H9 (cell line): Measurements from ENCODE around the gene NAA10. TPM values are rescaled to one million over a fixed set of nuclear protein-coding genes. Genes with fewer than 3 reads are reported as not detected.

Experiments
- DNase-seq: peaks from one replicate; pipeline ENCODE4 v3.0.0-alpha.2; 2017
- H2AFZ ChIP-seq: one replicate; pipeline ENCODE4 v1.6.1; 2013; ENCODE audit warnings: mild to moderate bottlenecking, low read length, control low read depth, moderate library complexity
- H2AK5ac ChIP-seq: 2 replicates; pipeline ENCODE4 v1.6.1; 2013; ENCODE audit warnings: low read length, control low read depth, mixed read lengths; ENCODE audit not compliant: insufficient read length
- H2BK120ac ChIP-seq: one replicate; pipeline ENCODE4 v1.6.1; 2013; ENCODE audit warnings: low read depth, mild to moderate bottlenecking, low read length, control low read depth, inconsistent platforms; ENCODE audit not compliant: poor library complexity, severe bottlenecking
- H2BK12ac ChIP-seq: 2 replicates; pipeline ENCODE4 v1.6.1; 2013; ENCODE audit warnings: low read length, control low read depth, mixed read lengths, low read depth; ENCODE audit not compliant: insufficient read length
- H2BK15ac ChIP-seq: 2 replicates; pipeline ENCODE4 v1.6.1; 2013; ENCODE audit warnings: low read depth, low read length, control low read depth
- H2BK20ac ChIP-seq: one replicate; pipeline ENCODE4 v1.6.1; 2013; ENCODE audit warnings: low read depth, mild to moderate bottlenecking, low read length, control low read depth, inconsistent platforms; ENCODE audit not compliant: poor library complexity, severe bottlenecking
- H2BK5ac ChIP-seq: 2 replicates; pipeline ENCODE4 v1.6.1; 2013; ENCODE audit warnings: low read length, control low read depth, mixed read lengths; ENCODE audit not compliant: insufficient read length
- H3K14ac ChIP-seq: 2 replicates; pipeline ENCODE4 v1.6.1; 2013; ENCODE audit warnings: low read length, control low read depth; ENCODE audit not compliant: insufficient read depth
- H3K18ac ChIP-seq: 2 replicates; pipeline ENCODE4 v1.6.1; 2013; ENCODE audit warnings: low read depth, mild to moderate bottlenecking, mixed read lengths, low read length, control low read depth; ENCODE audit not compliant: insufficient read length
- H3K23ac ChIP-seq: 2 replicates; pipeline ENCODE4 v1.6.1; 2013; ENCODE audit warnings: low read length, control low read depth, mixed read lengths, low read depth; ENCODE audit not compliant: insufficient read length
- H3K23me2 ChIP-seq: 2 replicates; pipeline ENCODE4 v1.6.1; 2013; ENCODE audit warnings: low read depth, mild to moderate bottlenecking, mixed read lengths, low read length, control low read depth; ENCODE audit not compliant: insufficient read length, poor library complexity, severe bottlenecking
- H3K27ac ChIP-seq: 2 replicates; pipeline ENCODE4 v1.5.1; 2013; ENCODE audit warnings: low read length, control low read depth, mixed read lengths, low read depth; ENCODE audit not compliant: insufficient read length
- H3K27me3 ChIP-seq: 2 replicates; pipeline ENCODE4 v1.6.1; 2013; ENCODE audit warnings: low read length, control low read depth, inconsistent platforms; ENCODE audit not compliant: insufficient read depth
- H3K4ac ChIP-seq: 2 replicates; pipeline ENCODE4 v1.6.1; 2013; ENCODE audit warnings: low read depth, mild to moderate bottlenecking, control low read depth, inconsistent platforms, low read length, moderate library complexity
- H3K4me1 ChIP-seq: 2 replicates; pipeline ENCODE4 v1.6.1; 2013; ENCODE audit warnings: low read length, control low read depth, inconsistent platforms; ENCODE audit not compliant: insufficient read depth
- H3K4me2 ChIP-seq: 2 replicates; pipeline ENCODE4 v1.6.1; 2013; ENCODE audit warnings: low read length, control low read depth, mixed read lengths; ENCODE audit not compliant: insufficient read length, insufficient read depth
- H3K56ac ChIP-seq: 2 replicates; pipeline ENCODE4 v1.6.1; 2013; ENCODE audit warnings: low read depth, mild to moderate bottlenecking, mixed read lengths, low read length, control low read depth; ENCODE audit not compliant: insufficient read length
- H3K79me1 ChIP-seq: 2 replicates; pipeline ENCODE4 v1.6.1; 2013; ENCODE audit warnings: low read depth, mild to moderate bottlenecking, moderate library complexity, low read length, control low read depth, inconsistent platforms; ENCODE audit not compliant: insufficient read depth, poor library complexity, severe bottlenecking
- H3K79me2 ChIP-seq: 2 replicates; pipeline ENCODE4 v1.6.1; 2013; ENCODE audit warnings: low read length, control low read depth, inconsistent platforms; ENCODE audit not compliant: insufficient read depth
- H3K9ac ChIP-seq: 2 replicates; pipeline ENCODE4 v1.6.1; 2013; ENCODE audit warnings: low read length, control low read depth, mixed read lengths; ENCODE audit not compliant: insufficient read length; ENCODE audit errors: extremely low read depth
- H3K9me3 ChIP-seq: one replicate; pipeline ENCODE4 v1.6.1; 2013; ENCODE audit warnings: low read depth, low read length, inconsistent platforms; ENCODE audit not compliant: control insufficient read depth
- H3T11ph ChIP-seq: one replicate; pipeline ENCODE4 v1.6.1; 2013; ENCODE audit warnings: mild to moderate bottlenecking, low read length, control low read depth, inconsistent platforms
- H4K20me1 ChIP-seq: one replicate; pipeline ENCODE4 v1.6.1; 2013; ENCODE audit not compliant: control insufficient read depth, insufficient read length, insufficient read depth
- H4K5ac ChIP-seq: 2 replicates; pipeline ENCODE4 v1.6.1; 2013; ENCODE audit warnings: low read depth, mild to moderate bottlenecking, mixed read lengths, low read length, control low read depth; ENCODE audit not compliant: insufficient read length
- H4K8ac ChIP-seq: replicated peaks from 2 replicates; pipeline ENCODE4 v1.6.1; 2013; ENCODE audit warnings: low read length, control low read depth, mixed read lengths, low read depth; ENCODE audit not compliant: insufficient read length
- H4K91ac ChIP-seq: 2 replicates; pipeline ENCODE4 v1.6.1; 2013; ENCODE audit warnings: low read depth, mild to moderate bottlenecking, moderate library complexity, mixed read lengths, low read length, control low read depth; ENCODE audit not compliant: insufficient read length
- H3K27ac Mint-ChIP-seq, 3 experiments: 2 replicates in 2 of 3; 3 replicates in 1 of 3; pipeline ENCODE4 v1.8.0; 2020 to 2021; ENCODE audit warnings: mixed read lengths in 3 of 3, mild to moderate bottlenecking in 1 of 3, moderate library complexity in 1 of 3
- H3K27me3 Mint-ChIP-seq: 2 replicates; pipeline ENCODE4 v1.8.0; 2021; ENCODE audit warnings: low read depth, mild to moderate bottlenecking, moderate library complexity, mixed read lengths
- H3K36me3 Mint-ChIP-seq, 3 experiments: 2 replicates in 2 of 3; 3 replicates in 1 of 3; pipeline ENCODE4 v1.8.0; 2020 to 2021; ENCODE audit warnings: low read depth in 3 of 3, mixed read lengths in 3 of 3; ENCODE audit not compliant: insufficient read depth in 1 of 3
- H3K4me1 Mint-ChIP-seq, 2 experiments: 2 replicates each; pipeline ENCODE4 v1.8.0; 2020; ENCODE audit warnings: mixed read lengths in 2 of 2
- H3K4me3 Mint-ChIP-seq, 2 experiments: 2 replicates in 1 of 2; 3 replicates in 1 of 2; pipeline ENCODE4 v1.8.0; 2020 to 2021; ENCODE audit warnings: mild to moderate bottlenecking in 2 of 2, mixed read lengths in 2 of 2, moderate library complexity in 1 of 2
- H3K9me3 Mint-ChIP-seq, 2 experiments: 2 replicates in 1 of 2; 3 replicates in 1 of 2; pipeline ENCODE4 v1.8.0; 2020; ENCODE audit warnings: mild to moderate bottlenecking in 2 of 2, mixed read lengths in 2 of 2, moderate library complexity in 1 of 2
- whole genome bisulfite sequencing: extraction: QIAGEN DNeasy Blood & Tissue Kit; methylation state at CpG from one replicate; pipeline ENCODE4 v1.1.7; 2013; ENCODE audit warnings: missing lambda C conversion rate, low lambda C conversion rate, mixed read lengths; ENCODE audit not compliant: insufficient read length; ENCODE audit errors: extremely low coverage; 5-methylcytosine and 5-hydroxymethylcytosine counted together
- total RNA-seq: library from RNA; stranded (reverse); gene quantifications from 2 replicates; pipeline ENCODE4 v1.2.1, GENCODE V29; 2021
- TF ChIP-seq, protein P1 (sequence below): fragments of 200-600 bp; sonication (generic); conservative IDR thresholded peaks from 3 replicates; pipeline ENCODE4 v1.8.0; 2021; ENCODE audit warnings: antibody characterized with exemption, mild to moderate bottlenecking

Gene NAA10
- total RNA-seq, 1 experiment from 2014 or later, result 101 TPM

DNA sequence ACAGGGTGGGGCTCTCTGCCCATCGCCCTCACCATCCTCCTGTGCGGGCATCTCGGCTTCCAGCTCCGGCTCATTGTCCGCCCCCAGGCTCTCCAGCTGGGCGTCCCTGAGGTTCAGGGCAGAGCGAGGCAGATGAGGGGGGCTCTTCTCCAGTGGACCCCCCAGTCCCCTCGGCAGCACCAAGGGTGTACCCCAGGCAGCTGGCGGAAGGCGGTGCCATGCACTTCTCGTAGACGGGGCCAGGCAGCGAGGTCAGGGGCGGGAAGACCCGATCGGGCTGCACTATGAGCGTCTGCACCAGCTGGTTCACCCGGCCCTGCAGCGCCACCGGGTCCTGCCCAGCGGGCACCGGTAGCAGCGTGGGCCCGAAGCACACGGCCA is 24.9 kb downstream of the NAA10 start:
- no peak overlapping the region for H4K8ac ChIP-seq
- no peak overlapping the region for H2AK5ac ChIP-seq
- peaks cover 5% of the 10 kb centered on the region for H3K9me3 ChIP-seq
- WGBS, result no CpG with 5 or more reads among the region's 25 CpGs
- H3K27ac ChIP-seq, result no peak overlapping the region
- H3K9ac ChIP-seq, result no peak overlapping the region
- Mint-ChIP-seq H3K36me3 (peaks cover 3 to 38% (median 12%) of the 10 kb centered on the region in 3 experiments; a peak in 5 of 7 replicates), H3K4me1 (0 out of 4 replicates have a peak, but pooled peaks cover 0 to 3% of the 10 kb centered on the region in 2 experiments), H3K9me3 (peaks cover 53 to 67% of the 10 kb centered on the region in 2 experiments), H3K4me3 (no peak overlapping the region), H3K27ac (no peak overlapping the region), H3K27me3 (no peaks in the 10 kb centered on the region)
- no peak overlapping the region for H2BK20ac ChIP-seq
- no peak overlapping the region for H2BK5ac ChIP-seq
- no peak for DNase-seq
- no peak overlapping the region for H3K18ac ChIP-seq
- no peaks in the 10 kb centered on the region for H3K79me2 ChIP-seq
- H3K27me3 ChIP-seq, result no peaks in the 10 kb centered on the region
- no peak overlapping the region for H3K4me2 ChIP-seq
- no peak overlapping the region for H2AFZ ChIP-seq
- TF ChIP-seq, protein P1, sequence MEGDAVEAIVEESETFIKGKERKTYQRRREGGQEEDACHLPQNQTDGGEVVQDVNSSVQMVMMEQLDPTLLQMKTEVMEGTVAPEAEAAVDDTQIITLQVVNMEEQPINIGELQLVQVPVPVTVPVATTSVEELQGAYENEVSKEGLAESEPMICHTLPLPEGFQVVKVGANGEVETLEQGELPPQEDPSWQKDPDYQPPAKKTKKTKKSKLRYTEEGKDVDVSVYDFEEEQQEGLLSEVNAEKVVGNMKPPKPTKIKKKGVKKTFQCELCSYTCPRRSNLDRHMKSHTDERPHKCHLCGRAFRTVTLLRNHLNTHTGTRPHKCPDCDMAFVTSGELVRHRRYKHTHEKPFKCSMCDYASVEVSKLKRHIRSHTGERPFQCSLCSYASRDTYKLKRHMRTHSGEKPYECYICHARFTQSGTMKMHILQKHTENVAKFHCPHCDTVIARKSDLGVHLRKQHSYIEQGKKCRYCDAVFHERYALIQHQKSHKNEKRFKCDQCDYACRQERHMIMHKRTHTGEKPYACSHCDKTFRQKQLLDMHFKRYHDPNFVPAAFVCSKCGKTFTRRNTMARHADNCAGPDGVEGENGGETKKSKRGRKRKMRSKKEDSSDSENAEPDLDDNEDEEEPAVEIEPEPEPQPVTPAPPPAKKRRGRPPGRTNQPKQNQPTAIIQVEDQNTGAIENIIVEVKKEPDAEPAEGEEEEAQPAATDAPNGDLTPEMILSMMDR, result no peak
- H3T11ph ChIP-seq, result no peak overlapping the region
- no peak overlapping the region for H2BK120ac ChIP-seq
- no peaks in the 10 kb centered on the region for H3K79me1 ChIP-seq
- H3K4me1 ChIP-seq, result no peaks in the 10 kb centered on the region
- no peak overlapping the region for H3K14ac ChIP-seq
- no peak overlapping the region for H2BK12ac ChIP-seq
- no peak overlapping the region for H3K4ac ChIP-seq
- no peak overlapping the region for H4K5ac ChIP-seq
- no peak overlapping the region for H2BK15ac ChIP-seq
- H4K20me1 ChIP-seq, result no peaks in the 10 kb centered on the region
- H3K56ac ChIP-seq, result no peak overlapping the region
- no peak overlapping the region for H4K91ac ChIP-seq
- H3K23me2 ChIP-seq, result no peaks in the 10 kb centered on the region
- H3K23ac ChIP-seq, result no peak overlapping the region
